SW 1271 (cell line): Measurements from ENCODE around the gene TECPR1.
"Not testable (repeated sequence)": the region's sequence is repeated elsewhere in the genome, so short reads cannot be mapped to it uniquely, and the experiment has no call there.

Experiments used
- DNase-seq, 2 experiments: peaks; one replicate each; lab custom pipeline; 2025; lab: John Stamatoyannopoulos, UW

The TECPR1 gene

GRCh38 chr7:98227939-98228338 lies 24.1 kb downstream of the TECPR1 start:
- DNase-seq: no peak

DNA sequence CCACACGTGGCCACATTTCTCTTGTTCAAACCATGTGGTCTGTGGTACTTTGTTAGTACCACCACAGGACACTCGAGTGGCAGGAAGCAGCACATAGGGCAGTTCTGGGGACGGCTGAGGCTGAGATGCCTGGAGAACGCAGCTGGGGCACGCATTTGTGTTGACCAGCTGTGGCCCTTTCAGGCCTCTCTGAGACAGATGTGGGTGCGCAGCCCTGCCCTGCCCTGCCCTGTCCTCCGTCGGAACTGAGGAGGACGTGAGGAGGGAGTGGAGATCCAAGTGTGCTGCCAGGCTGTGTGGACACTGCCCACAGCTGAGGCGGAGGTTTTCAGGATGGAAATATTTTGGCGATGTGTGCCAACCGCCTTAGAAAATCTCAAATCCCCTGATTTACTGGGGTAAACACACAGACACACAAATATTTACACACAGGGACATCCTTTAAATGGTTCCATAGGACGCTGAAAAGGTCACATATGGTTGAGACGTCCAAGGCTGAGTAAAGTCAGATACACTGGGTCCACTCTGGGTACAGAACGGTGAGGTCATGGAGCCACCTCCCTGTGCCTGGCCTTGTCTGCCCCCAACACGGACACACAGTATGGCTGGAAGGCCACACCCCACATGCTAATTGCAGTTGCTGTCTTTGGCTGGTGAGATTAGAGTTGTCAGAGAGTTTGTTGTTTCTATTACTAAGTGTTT lies 26.0 kb downstream of the TECPR1 start:
- no peak for DNase-seq

DNA sequence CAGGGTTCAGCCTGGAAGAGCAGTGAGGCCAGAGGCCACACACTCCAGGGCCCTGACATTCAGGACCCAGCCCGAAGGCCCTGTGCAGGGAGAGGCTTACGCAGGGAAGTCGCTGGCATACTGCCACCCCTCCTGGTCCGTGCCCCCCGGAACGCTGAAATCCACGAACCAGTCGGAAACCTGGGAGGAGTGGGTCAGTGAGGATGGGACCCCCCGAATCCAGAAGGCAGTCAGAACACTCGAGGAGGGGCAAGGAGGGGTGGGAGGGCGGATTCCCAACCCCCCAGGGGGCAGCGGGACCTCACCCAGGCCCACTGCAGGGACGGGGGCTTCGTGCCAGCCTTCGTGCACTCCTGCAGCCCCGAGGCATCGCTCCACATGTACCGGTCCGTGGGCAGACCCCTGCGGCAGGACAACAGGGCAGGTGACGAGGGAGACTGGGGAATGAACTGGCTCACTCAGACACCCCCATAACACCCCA lies 27.3 kb downstream of the TECPR1 start:
- DNase-seq: no peak

- DNase-seq: no peak
Measured at GRCh38 chr7:98223898-98224700, 27.9 kb downstream of the TECPR1 start.

DNA sequence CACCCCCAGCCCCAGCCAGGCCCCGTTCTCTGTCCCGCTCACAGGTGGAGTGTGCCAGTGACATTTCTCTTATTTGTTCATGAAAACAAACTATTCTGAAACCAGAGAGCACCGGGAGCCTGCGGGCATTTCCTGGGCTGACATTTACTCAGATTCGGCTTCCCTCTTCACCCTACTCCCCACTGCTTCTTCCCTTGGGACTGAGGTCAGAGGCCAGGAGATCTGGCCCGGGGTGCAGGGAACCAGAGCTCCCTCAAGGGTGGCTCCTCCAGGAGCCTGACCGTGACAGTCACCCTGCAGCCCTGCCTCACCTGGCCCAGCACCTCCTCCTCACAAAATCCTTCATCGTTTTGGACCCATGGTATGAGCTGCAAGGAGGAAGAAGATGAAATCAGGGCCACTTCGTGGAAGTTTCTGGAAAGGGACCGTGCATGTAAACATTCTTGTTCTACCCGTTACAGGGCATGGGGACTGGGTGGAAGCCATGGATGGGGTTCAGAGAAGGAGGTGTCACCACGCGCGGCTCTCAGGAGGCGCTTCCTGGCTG lies 28.6 kb downstream of the TECPR1 start:
- DNase-seq: no peak

GRCh38 chr7:98222533-98223195 lies 29.4 kb downstream of the TECPR1 start:
- DNase-seq: no peak

DNA sequence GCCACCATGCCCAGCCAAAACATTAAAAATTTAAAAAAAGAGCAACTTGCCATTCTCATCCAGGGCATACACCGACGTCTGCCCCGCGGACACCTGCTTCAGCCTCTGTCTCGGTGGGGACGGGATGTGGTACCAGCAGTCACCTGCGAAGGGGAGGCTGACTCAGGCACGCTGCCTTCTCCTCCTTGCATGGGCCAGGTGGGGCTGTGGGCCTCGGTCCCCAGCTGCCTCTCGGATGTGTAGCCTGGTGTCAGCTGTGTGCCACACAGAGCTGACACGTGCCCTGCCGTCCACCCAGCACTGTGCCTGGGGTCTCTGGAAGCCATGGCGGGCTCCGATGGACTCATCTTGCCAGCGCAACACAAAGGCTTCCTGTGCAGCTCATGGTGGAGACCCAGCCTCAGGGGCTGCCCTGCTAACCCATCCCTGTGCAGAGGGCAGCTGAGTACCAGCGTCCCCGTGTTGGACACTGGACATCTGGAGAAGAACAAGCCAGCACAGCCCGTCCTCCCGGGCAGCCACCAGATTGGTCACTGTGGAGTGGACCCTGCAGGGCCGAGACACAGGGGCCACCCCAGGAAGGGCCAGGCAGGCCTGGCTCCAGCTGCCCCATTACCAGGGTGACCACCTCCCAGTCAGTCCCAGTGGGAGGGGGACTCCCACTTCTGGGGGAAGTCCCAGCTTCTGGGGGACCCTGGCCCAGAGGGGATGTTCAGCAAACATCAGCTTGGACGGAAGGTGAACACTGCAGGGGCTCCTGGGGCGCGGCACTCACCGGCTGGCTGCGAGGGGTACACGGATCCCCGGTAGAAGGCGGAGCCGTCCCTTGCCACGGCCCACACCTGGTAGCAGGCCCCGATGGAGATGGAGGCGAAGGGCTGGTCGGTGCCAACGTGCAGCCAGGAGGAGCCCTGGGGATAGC lies 30.2 kb downstream of the TECPR1 start:
- no peak for DNase-seq

DNA sequence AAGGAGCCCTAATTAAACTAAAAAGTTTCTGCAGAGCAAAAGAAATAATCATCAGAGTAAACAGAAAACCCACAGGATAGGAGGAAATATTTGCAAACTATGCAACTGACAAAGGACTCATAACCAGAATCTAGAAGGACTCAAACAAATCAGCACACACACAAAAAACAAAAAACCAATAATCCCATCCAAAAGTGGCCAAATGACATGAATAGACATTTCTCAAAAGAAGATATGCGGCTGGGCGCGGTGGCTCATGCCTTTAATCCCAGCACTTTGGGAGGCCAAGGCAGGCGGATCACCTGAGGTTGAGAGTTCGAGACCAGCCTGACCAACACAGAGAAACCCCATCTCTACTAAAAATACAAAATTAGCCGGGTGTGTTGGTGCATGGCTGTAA lies 32.6 kb downstream of the TECPR1 start:
- DNase-seq: not testable (repeated sequence)

- no peak for DNase-seq
Measured at GRCh38 chr7:98217623-98218582, 34.1 kb downstream of the TECPR1 start.

GRCh38 chr7:98216941-98217622 lies 35.0 kb downstream of the TECPR1 start:
- DNase-seq: no peak

GRCh38 chr7:98215561-98216495 lies 36.2 kb downstream of the TECPR1 start:
- DNase-seq: no peak

- DNase-seq: no peak
Measured at GRCh38 chr7:98214811-98215321, 37.2 kb downstream of the TECPR1 start.

DNA sequence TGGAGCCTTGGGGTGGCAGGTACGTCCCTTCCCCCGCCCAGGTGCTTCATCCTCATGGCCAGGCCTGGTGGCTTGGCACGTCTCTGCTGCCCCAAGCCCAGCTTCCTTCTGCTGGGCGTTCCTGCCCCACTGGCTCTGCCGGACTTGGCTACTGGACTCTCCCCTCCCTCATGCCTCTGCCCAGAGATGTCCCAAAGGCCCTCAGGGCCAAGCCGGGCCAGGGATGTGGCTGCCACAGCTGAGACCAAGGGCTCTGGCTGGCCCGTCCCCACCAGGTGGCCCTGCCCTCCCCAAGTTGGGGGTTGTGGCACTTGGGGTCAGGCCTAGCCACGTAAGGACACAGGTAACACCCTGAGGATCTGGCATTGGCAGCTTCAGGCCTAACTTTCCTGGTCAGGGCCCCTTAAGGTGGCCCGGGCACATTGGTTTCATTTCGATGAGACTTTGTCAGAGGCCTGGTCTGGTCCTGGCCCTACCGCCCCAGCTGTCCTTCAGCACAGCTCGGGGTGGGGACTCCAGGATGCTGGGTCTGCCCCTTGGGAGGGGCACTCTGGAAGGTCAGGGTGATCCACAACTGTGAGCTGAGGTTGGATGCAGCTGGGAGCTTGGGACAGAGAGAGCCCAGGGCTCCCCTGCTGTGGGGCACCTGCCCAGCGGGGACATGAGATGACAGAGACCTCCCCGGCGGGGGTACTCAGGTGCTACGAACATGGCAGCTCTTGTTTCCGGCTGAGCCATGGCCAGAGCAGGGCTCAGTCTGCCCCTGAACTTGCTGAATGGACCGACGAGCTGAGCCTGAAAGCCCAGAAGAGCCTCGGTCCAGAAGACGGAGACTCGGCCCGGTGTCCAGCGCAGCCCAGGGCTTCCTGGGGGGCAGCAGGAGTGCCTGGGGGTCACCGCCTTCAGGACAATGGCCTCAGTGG lies 37.9 kb downstream of the TECPR1 start:
- no peak for DNase-seq

- no peak for DNase-seq
Measured at GRCh38 chr7:98213296-98213887, 38.6 kb downstream of the TECPR1 start.

GRCh38 chr7:98212532-98213041 lies 39.4 kb downstream of the TECPR1 start:
- DNase-seq: no peak
